Measurements from ENCODE around the gene SLC38A3. TPM values are rescaled to one million over a fixed set of nuclear protein-coding genes. Genes with fewer than 3 reads are reported as not detected.

Gene SLC38A3
- total and polyA plus RNA-seq, 2 experiments from 2014 or later = 0.28 to 1.3 TPM

DNA sequence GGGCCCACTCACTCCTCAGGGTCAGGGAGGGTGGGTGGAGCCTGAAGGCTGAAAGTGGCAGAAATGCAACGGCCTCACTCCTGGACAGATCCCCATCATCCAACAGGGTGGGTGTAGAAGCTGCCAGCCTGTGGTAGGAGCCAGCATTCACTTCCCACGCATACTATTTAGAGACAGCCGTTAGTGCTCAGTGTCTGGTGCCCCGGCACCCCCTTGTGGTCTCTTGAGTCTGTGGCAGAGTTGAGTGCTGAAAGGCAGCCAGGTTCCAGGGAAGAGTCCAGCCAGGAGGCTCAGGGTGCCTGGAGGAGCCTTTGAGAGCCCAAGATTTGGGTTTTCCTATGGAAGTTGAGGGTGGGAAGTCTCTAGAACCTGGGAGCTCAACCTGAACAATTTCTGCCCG lies 15.8 kb upstream of the SLC38A3 start:
- no peak overlapping the region for H3K4me3 ChIP-seq
- H3K27ac Mint-ChIP-seq = no peak overlapping the region
- no peak overlapping the region for H3K4me2 ChIP-seq
- H3K27me3 Mint-ChIP-seq (ENCODE audit: insufficient read depth, low read depth, poor library complexity) = peaks cover 13% of the 10 kb centered on the region
- no peak overlapping the region for H3K4me3 Mint-ChIP-seq
- no peaks in the 10 kb centered on the region for H3K4me1 ChIP-seq (ENCODE audit: insufficient read depth)
- H3K79me2 ChIP-seq (replicated peaks; ENCODE audit: insufficient read depth) = no peaks in the 10 kb centered on the region
- peaks cover 10% of the 10 kb centered on the region; the same call in 1 of the 2 replicates for H3K27me3 ChIP-seq (ENCODE audit: insufficient read depth)
- H3K9me2 ChIP-seq (ENCODE audit: insufficient read depth) = no peaks in the 10 kb centered on the region
- H3K36me3 Mint-ChIP-seq (ENCODE audit: low read depth) = peaks cover 10% of the 10 kb centered on the region; the same call in 2 of the 3 replicates
- ATAC-seq (peak; percentile 76), DNase-seq (ENCODE audit: low spot score) (peak; percentile 92)
- no peaks in the 10 kb centered on the region for H4K20me1 ChIP-seq (replicated peaks; ENCODE audit: insufficient read depth)
- peaks cover 6% of the 10 kb centered on the region for H3F3A ChIP-seq (replicated peaks; ENCODE audit: low read depth)
- no peaks in the 10 kb centered on the region; the same call in 1 of the 2 replicates for H3K36me3 ChIP-seq (ENCODE audit: insufficient read depth)
- no peak overlapping the region for H3K27ac ChIP-seq (ENCODE audit: low read depth)
- TF ChIP-seq CTCF (conservative IDR thresholded peaks at IDR 0.05; ENCODE audit: low read depth in 2 of 2) = peak; percentile 81 to 95
- TF ChIP-seq JUNB (IDR thresholded peaks at IDR 0.05; ENCODE audit: unreplicated experiment) = no peak
- no peak overlapping the region for H2AFZ ChIP-seq
- peaks cover 9% of the 10 kb centered on the region; the same call in 2 of the 3 replicates for H3K4me1 Mint-ChIP-seq
- no peaks in the 10 kb centered on the region for H3K9me3 Mint-ChIP-seq

DNA sequence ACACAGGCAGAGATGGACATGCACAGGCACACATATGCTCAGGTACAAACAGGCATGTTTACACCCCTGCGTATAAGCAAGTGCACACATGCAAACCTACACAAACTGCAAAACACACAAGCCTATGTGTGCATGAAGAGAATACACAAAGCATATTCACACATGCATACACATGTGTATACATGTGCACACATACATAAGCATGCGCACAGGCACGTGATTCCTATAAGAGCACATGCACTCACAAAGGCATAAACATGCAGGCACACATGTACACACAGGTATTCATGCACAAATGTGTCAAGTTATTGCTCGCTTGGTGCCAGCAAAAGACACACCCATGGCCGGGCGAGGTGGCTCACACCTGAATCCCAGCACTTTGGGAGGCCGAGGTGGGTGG lies 15.1 kb upstream of the SLC38A3 start:
- peaks cover 9% of the 10 kb centered on the region; the same call in 2 of the 3 replicates for H3K4me1 Mint-ChIP-seq
- Histone ChIP-seq H3K4me2 (no peak overlapping the region), H3K79me2 (replicated peaks; ENCODE audit: insufficient read depth) (no peaks in the 10 kb centered on the region), H3F3A (replicated peaks; ENCODE audit: low read depth) (peaks cover 6% of the 10 kb centered on the region), H3K27me3 (ENCODE audit: insufficient read depth) (peaks cover 12% of the 10 kb centered on the region; the same call in 1 of the 2 replicates), H2AFZ (no peak overlapping the region), H3K36me3 (ENCODE audit: insufficient read depth) (no peaks in the 10 kb centered on the region; the same call in 1 of the 2 replicates), H3K4me3 (no peak overlapping the region), H3K4me1 (ENCODE audit: insufficient read depth) (no peaks in the 10 kb centered on the region), H3K9me2 (ENCODE audit: insufficient read depth) (no peaks in the 10 kb centered on the region), H3K27ac (ENCODE audit: low read depth) (no peak overlapping the region), H4K20me1 (replicated peaks; ENCODE audit: insufficient read depth) (no peaks in the 10 kb centered on the region)
- H3K4me3 Mint-ChIP-seq = no peak overlapping the region
- H3K27ac Mint-ChIP-seq = no peak overlapping the region
- no peak for TF ChIP-seq REST (IDR thresholded peaks at IDR 0.05; ENCODE audit: unreplicated experiment)
- TF ChIP-seq, protein P1, sequence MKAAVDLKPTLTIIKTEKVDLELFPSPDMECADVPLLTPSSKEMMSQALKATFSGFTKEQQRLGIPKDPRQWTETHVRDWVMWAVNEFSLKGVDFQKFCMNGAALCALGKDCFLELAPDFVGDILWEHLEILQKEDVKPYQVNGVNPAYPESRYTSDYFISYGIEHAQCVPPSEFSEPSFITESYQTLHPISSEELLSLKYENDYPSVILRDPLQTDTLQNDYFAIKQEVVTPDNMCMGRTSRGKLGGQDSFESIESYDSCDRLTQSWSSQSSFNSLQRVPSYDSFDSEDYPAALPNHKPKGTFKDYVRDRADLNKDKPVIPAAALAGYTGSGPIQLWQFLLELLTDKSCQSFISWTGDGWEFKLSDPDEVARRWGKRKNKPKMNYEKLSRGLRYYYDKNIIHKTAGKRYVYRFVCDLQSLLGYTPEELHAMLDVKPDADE (IDR thresholded peaks at IDR 0.05) = no peak
- no peak; the same call in 1 of the 2 replicates for TF ChIP-seq POLR2AphosphoS5 (IDR thresholded peaks at IDR 0.05; ENCODE audit: low read depth)
- TF ChIP-seq ZNF331 (CRISPR knock-in tag; IDR thresholded peaks at IDR 0.05; ENCODE audit: low read depth) = no peak
- H3K9me3 Mint-ChIP-seq = no peaks in the 10 kb centered on the region
- peaks cover 9% of the 10 kb centered on the region; the same call in 1 of the 3 replicates for H3K36me3 Mint-ChIP-seq (ENCODE audit: low read depth)
- no peak for DNase-seq (ENCODE audit: low spot score)
- H3K27me3 Mint-ChIP-seq (ENCODE audit: insufficient read depth, low read depth, poor library complexity) = peaks cover 17% of the 10 kb centered on the region
- ATAC-seq = no peak

Measured in GM23338 (cell line).